ENCODE results near the gene NDUFS1.

GRCh38 chr2:206086716-206087350, 72.4 kb downstream of the NDUFS1 start:
- TF ChIP-seq, protein P1, sequence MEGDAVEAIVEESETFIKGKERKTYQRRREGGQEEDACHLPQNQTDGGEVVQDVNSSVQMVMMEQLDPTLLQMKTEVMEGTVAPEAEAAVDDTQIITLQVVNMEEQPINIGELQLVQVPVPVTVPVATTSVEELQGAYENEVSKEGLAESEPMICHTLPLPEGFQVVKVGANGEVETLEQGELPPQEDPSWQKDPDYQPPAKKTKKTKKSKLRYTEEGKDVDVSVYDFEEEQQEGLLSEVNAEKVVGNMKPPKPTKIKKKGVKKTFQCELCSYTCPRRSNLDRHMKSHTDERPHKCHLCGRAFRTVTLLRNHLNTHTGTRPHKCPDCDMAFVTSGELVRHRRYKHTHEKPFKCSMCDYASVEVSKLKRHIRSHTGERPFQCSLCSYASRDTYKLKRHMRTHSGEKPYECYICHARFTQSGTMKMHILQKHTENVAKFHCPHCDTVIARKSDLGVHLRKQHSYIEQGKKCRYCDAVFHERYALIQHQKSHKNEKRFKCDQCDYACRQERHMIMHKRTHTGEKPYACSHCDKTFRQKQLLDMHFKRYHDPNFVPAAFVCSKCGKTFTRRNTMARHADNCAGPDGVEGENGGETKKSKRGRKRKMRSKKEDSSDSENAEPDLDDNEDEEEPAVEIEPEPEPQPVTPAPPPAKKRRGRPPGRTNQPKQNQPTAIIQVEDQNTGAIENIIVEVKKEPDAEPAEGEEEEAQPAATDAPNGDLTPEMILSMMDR (IDR thresholded peaks at IDR 0.05) = no peak
- TF ChIP-seq POLR2A (IDR thresholded peaks at IDR 0.05) = no peak
